Neural progenitor cell (in vitro differentiated cells): Measurements from ENCODE around the gene STK25. TPM values are rescaled to one million over a fixed set of nuclear protein-coding genes. Genes with fewer than 3 reads are reported as not detected.
A peak's percentile ranks its signal among the peaks of the same experiment; 100 is the strongest.

Experiments
- DNase-seq: peaks from one replicate; pipeline ENCODE4 v3.0.0-alpha.2; 2016; ENCODE audit warnings: low spot score
- H2AFZ ChIP-seq: fragments of 200-600 bp; sonication (generic); replicated peaks from 2 replicates; pipeline ENCODE4 v1.6.1; 2016; ENCODE audit warnings: antibody characterized with exemption
- H3F3A ChIP-seq: fragments of 200-600 bp; sonication (generic); 2 replicates; pipeline ENCODE4 v1.6.1; 2016; ENCODE audit warnings: antibody characterized with exemption, low read depth
- H3K27ac ChIP-seq: fragments of 200-600 bp; sonication (generic); 2 replicates; pipeline ENCODE4 v1.5.1; 2016; ENCODE audit warnings: mild to moderate bottlenecking
- H3K27me3 ChIP-seq: fragments of 200-600 bp; sonication (generic); 2 replicates; pipeline ENCODE4 v1.6.1; 2016; ENCODE audit warnings: mild to moderate bottlenecking, moderate library complexity
- H3K36me3 ChIP-seq: fragments of 200-600 bp; sonication (generic); 2 replicates; pipeline ENCODE4 v1.5.1; 2016
- H3K4me1 ChIP-seq: fragments of 200-600 bp; sonication (generic); 2 replicates; pipeline ENCODE4 v1.6.1; 2016; ENCODE audit warnings: mixed run types
- H3K4me2 ChIP-seq: fragments of 200-600 bp; sonication (generic); 2 replicates; pipeline ENCODE4 v1.6.1; 2016
- H3K4me3 ChIP-seq: fragments of 200-600 bp; sonication (generic); 2 replicates; pipeline ENCODE4 v1.5.1; 2016
- H3K79me2 ChIP-seq: fragments of 200-600 bp; sonication (generic); 2 replicates; pipeline ENCODE4 v1.6.1; 2016; ENCODE audit warnings: low read depth
- H3K9ac ChIP-seq: fragments of 200-600 bp; sonication (generic); 2 replicates; pipeline ENCODE4 v1.6.1; 2016
- H3K9me3 ChIP-seq: fragments of 200-600 bp; sonication (generic); 2 replicates; pipeline ENCODE4 v1.5.1; 2016; ENCODE audit warnings: low read depth
- H4K20me1 ChIP-seq: fragments of 200-600 bp; sonication (generic); 2 replicates; pipeline ENCODE4 v1.6.1; 2016; ENCODE audit warnings: low read depth
- H3K27ac Mint-ChIP-seq: 3 replicates; pipeline ENCODE4 v1.8.0; 2021; ENCODE audit warnings: mixed read lengths
- H3K27me3 Mint-ChIP-seq: 2 replicates; pipeline ENCODE4 v1.8.0; 2022; ENCODE audit warnings: low read depth, mild to moderate bottlenecking, inconsistent platforms, moderate library complexity, mixed read lengths; ENCODE audit not compliant: insufficient read depth
- H3K36me3 Mint-ChIP-seq: 3 replicates; pipeline ENCODE4 v1.8.0; 2021; ENCODE audit warnings: mixed read lengths
- H3K4me1 Mint-ChIP-seq: 3 replicates; pipeline ENCODE4 v1.8.0; 2021; ENCODE audit warnings: mixed read lengths
- H3K4me3 Mint-ChIP-seq: 3 replicates; pipeline ENCODE4 v1.8.0; 2021; ENCODE audit warnings: mild to moderate bottlenecking, moderate library complexity, mixed read lengths
- H3K9me3 Mint-ChIP-seq: 3 replicates; pipeline ENCODE4 v1.8.0; 2020; ENCODE audit warnings: mixed read lengths
- CTCF ChIP-seq: fragments of 200-600 bp; sonication (generic); IDR thresholded peaks from 2 replicates; pipeline ENCODE4 v1.5.1; 2017; ENCODE audit warnings: antibody characterized with exemption, mild to moderate bottlenecking
- EZH2 ChIP-seq: fragments of 200-600 bp; sonication (generic); IDR thresholded peaks from 2 replicates; pipeline ENCODE4 v1.6.1; 2017; ENCODE audit warnings: antibody characterized with exemption, mild to moderate bottlenecking, moderate library complexity
- EZH2phosphoT487 ChIP-seq: fragments of 200-600 bp; sonication (generic); IDR thresholded peaks from 2 replicates; pipeline ENCODE4 v1.6.1; 2017; ENCODE audit warnings: antibody characterized with exemption
- total RNA-seq: library from RNA; depleted of rRNA; stranded (reverse); fragments of >200 nt; gene quantifications from 2 replicates; pipeline ENCODE4 v1.2.3, GENCODE V29; 2015; ENCODE audit warnings: low replicate concordance

Gene STK25
- 164 and 378 TPM in 2 replicates for total RNA-seq

GRCh38 chr2:241508240-241509154, at the start of gene STK25:
Gene STK25 (minus strand): TSS chr2:241508584. CDS start chr2:241508035, 549 bp downstream.
- H3K79me2 ChIP-seq = peaks cover 46% of the 10 kb centered on the region
- peak within 1 kb of the TSS; percentile 52 for H3K9ac ChIP-seq
- Mint-ChIP-seq H3K9me3 (no peaks in the 10 kb centered on the region), H3K4me1 (peaks cover 19% of the 10 kb centered on the region), H3K4me3 (peak within 1 kb of the TSS; percentile 92), H3K27ac (peak within 1 kb of the TSS; percentile 24), H3K36me3 (no peaks in the 10 kb centered on the region), H3K27me3 (peaks cover 3% of the 10 kb centered on the region)
- peaks cover 11% of the 10 kb centered on the region for H3K27me3 ChIP-seq
- H3F3A ChIP-seq = no peaks in the 10 kb centered on the region
- peak within 1 kb of the TSS; percentile 51 for H2AFZ ChIP-seq
- DNase-seq = peak; percentile 100
- H3K27ac ChIP-seq = no peak within 1 kb of the TSS
- H4K20me1 ChIP-seq = peaks cover 44% of the 10 kb centered on the region
- peak within 1 kb of the TSS; percentile 95 for H3K4me3 ChIP-seq
- H3K9me3 ChIP-seq = no peaks in the 10 kb centered on the region
- TF ChIP-seq CTCF = no peak
- no peak for TF ChIP-seq EZH2
- no peak for TF ChIP-seq EZH2phosphoT487
- peaks cover 22% of the 10 kb centered on the region for H3K4me1 ChIP-seq
- H3K4me2 ChIP-seq = peak within 1 kb of the TSS; percentile 92
- no peaks in the 10 kb centered on the region for H3K36me3 ChIP-seq

GRCh38 chr2:241556746-241557145, 48.4 kb upstream of the STK25 start:
- Histone ChIP-seq H3K36me3 (no peaks in the 10 kb centered on the region), H3K4me3 (no peak overlapping the region), H3K4me1 (peaks cover 5% of the 10 kb centered on the region), H3K27me3 (peaks cover 35% of the 10 kb centered on the region), H3K9ac (no peak overlapping the region), H4K20me1 (no peaks in the 10 kb centered on the region), H3F3A (peaks cover 15% of the 10 kb centered on the region), H3K27ac (no peak overlapping the region), H3K9me3 (no peaks in the 10 kb centered on the region), H3K79me2 (no peaks in the 10 kb centered on the region), H2AFZ (no peak overlapping the region), H3K4me2 (no peak overlapping the region)
- peaks cover 17% of the 10 kb centered on the region for H3K9me3 Mint-ChIP-seq
- peaks cover 12% of the 10 kb centered on the region for H3K27me3 Mint-ChIP-seq
- TF ChIP-seq EZH2phosphoT487 = no peak
- no peak overlapping the region for H3K4me3 Mint-ChIP-seq
- DNase-seq = no peak
- peaks cover 12% of the 10 kb centered on the region for H3K4me1 Mint-ChIP-seq
- no peaks in the 10 kb centered on the region for H3K36me3 Mint-ChIP-seq
- H3K27ac Mint-ChIP-seq = no peak overlapping the region

- peaks cover 35% of the 10 kb centered on the region for H3K27me3 ChIP-seq
- no peak overlapping the region for H3K9ac ChIP-seq
- Mint-ChIP-seq H3K27me3 (peaks cover 12% of the 10 kb centered on the region), H3K4me1 (peaks cover 12% of the 10 kb centered on the region), H3K9me3 (peaks cover 17% of the 10 kb centered on the region), H3K4me3 (no peak overlapping the region), H3K27ac (no peak overlapping the region), H3K36me3 (no peaks in the 10 kb centered on the region)
- H3K4me2 ChIP-seq = no peak overlapping the region
- no peak overlapping the region for H3K27ac ChIP-seq
- peaks cover 5% of the 10 kb centered on the region for H3K4me1 ChIP-seq
- no peak overlapping the region for H2AFZ ChIP-seq
- TF ChIP-seq EZH2phosphoT487 (no peak), EZH2 (no peak), CTCF (no peak)
- DNase-seq = no peak
- H3F3A ChIP-seq = peaks cover 15% of the 10 kb centered on the region
- no peaks in the 10 kb centered on the region for H3K79me2 ChIP-seq
- H3K4me3 ChIP-seq = no peak overlapping the region
- no peaks in the 10 kb centered on the region for H4K20me1 ChIP-seq
- H3K36me3 ChIP-seq = no peaks in the 10 kb centered on the region
- no peaks in the 10 kb centered on the region for H3K9me3 ChIP-seq
These were observed 47.3 kb upstream of the STK25 start for GRCh38 chr2:241555711-241556110.
